Mesenchymal stem cell (in vitro differentiated cells and primary cell): ENCODE results near the gene IGF1R.

Source experiments
- DNase-seq: peaks from one replicate; pipeline ENCODE4 v3.0.0-alpha.2; 2013
- H2AFZ ChIP-seq: one replicate; pipeline ENCODE4 v1.6.1; 2013; ENCODE audit warnings: low read depth, mild to moderate bottlenecking, control low read depth, inconsistent platforms, low read length, moderate library complexity
- H2AK5ac ChIP-seq: 2 replicates; pipeline ENCODE4 v1.6.1; 2013; ENCODE audit warnings: low read length, moderate library complexity, mild to moderate bottlenecking, inconsistent platforms; ENCODE audit not compliant: severe bottlenecking
- H2BK120ac ChIP-seq: one replicate; pipeline ENCODE4 v1.6.1; 2013; ENCODE audit warnings: low read depth, mild to moderate bottlenecking, inconsistent platforms, low read length, moderate library complexity
- H2BK12ac ChIP-seq, 2 experiments: one replicate each; pipeline ENCODE4 v1.6.1; 2013; ENCODE audit warnings: inconsistent platforms in 2 of 2, low read length in 2 of 2, mild to moderate bottlenecking in 2 of 2, moderate library complexity in 2 of 2, control low read depth in 1 of 2
- H2BK15ac ChIP-seq: one replicate; pipeline ENCODE4 v1.6.1; 2013; ENCODE audit warnings: mild to moderate bottlenecking, low read depth, inconsistent platforms; ENCODE audit not compliant: poor library complexity, severe bottlenecking
- H2BK5ac ChIP-seq: 2 replicates; pipeline ENCODE4 v1.6.1; 2013; ENCODE audit warnings: low read depth, mild to moderate bottlenecking, low read length, control low read depth, inconsistent platforms; ENCODE audit not compliant: poor library complexity, severe bottlenecking
- H3K14ac ChIP-seq, 2 experiments: one replicate each; pipeline ENCODE4 v1.6.1; 2013; ENCODE audit warnings: inconsistent platforms in 2 of 2, low read length in 2 of 2, control low read depth in 1 of 2, mild to moderate bottlenecking in 1 of 2, moderate library complexity in 1 of 2
- H3K18ac ChIP-seq, 2 experiments: one replicate each; pipeline ENCODE4 v1.6.1; 2013; ENCODE audit warnings: inconsistent platforms in 2 of 2, low read length in 2 of 2, control low read depth in 1 of 2, low read depth in 1 of 2, mild to moderate bottlenecking in 1 of 2
- H3K23ac ChIP-seq, 2 experiments: one replicate each; pipeline ENCODE4 v1.6.1; 2013; ENCODE audit warnings: inconsistent platforms in 2 of 2, low read length in 2 of 2, mild to moderate bottlenecking in 2 of 2, moderate library complexity in 2 of 2, control low read depth in 1 of 2
- H3K27ac ChIP-seq: 2 replicates; pipeline ENCODE4 v1.5.1; 2013; ENCODE audit warnings: mild to moderate bottlenecking, moderate library complexity, low read length, control low read depth, inconsistent platforms; ENCODE audit not compliant: poor library complexity, severe bottlenecking
- H3K27me3 ChIP-seq, 2 experiments: 2 replicates each; pipeline versions ENCODE4 v1.6.1 to v1.7.0; 2013; ENCODE audit warnings: low read length in 2 of 2, mild to moderate bottlenecking in 2 of 2, moderate library complexity in 2 of 2, control low read depth in 1 of 2, inconsistent platforms in 1 of 2; ENCODE audit not compliant: control insufficient read depth in 1 of 2, insufficient read depth in 1 of 2
- H3K36me3 ChIP-seq, 2 experiments: 2 replicates each; pipeline versions ENCODE4 v1.6.1 to v1.7.0; 2013; ENCODE audit warnings: low read length in 2 of 2, control low read depth in 1 of 2, inconsistent platforms in 1 of 2, low read depth in 1 of 2, mild to moderate bottlenecking in 1 of 2; ENCODE audit not compliant: insufficient read depth in 2 of 2, control insufficient read depth in 1 of 2
- H3K4ac ChIP-seq, 2 experiments: one replicate each; pipeline ENCODE4 v1.6.1; 2013; ENCODE audit warnings: inconsistent platforms in 2 of 2, low read length in 2 of 2, mild to moderate bottlenecking in 2 of 2, moderate library complexity in 2 of 2, control low read depth in 1 of 2, low read depth in 1 of 2
- H3K4me1 ChIP-seq: 2 replicates; pipeline ENCODE4 v1.6.1; 2013; ENCODE audit warnings: low read depth, low read length, control low read depth; ENCODE audit not compliant: control insufficient read depth, insufficient read depth
- H3K4me2 ChIP-seq: 2 replicates; pipeline ENCODE4 v1.6.1; 2013; ENCODE audit warnings: low read length, mild to moderate bottlenecking, inconsistent platforms; ENCODE audit not compliant: poor library complexity, severe bottlenecking
- H3K4me3 ChIP-seq, 2 experiments: 2 replicates each; pipeline versions ENCODE4 v1.5.1 to v1.7.0; 2013; ENCODE audit warnings: low read length in 2 of 2, mild to moderate bottlenecking in 2 of 2, control low read depth in 1 of 2, low read depth in 1 of 2; ENCODE audit not compliant: insufficient read depth in 1 of 2
- H3K79me1 ChIP-seq: replicated peaks from 2 replicates; pipeline ENCODE4 v1.6.1; 2013; ENCODE audit warnings: mild to moderate bottlenecking, control low read depth, low read length, inconsistent platforms; ENCODE audit not compliant: poor library complexity, severe bottlenecking
- H3K9ac ChIP-seq: 2 replicates; pipeline ENCODE4 v1.7.0; 2013; ENCODE audit warnings: mild to moderate bottlenecking, low read length, moderate library complexity
- H3K9me3 ChIP-seq: 2 replicates; pipeline ENCODE4 v1.7.0; 2013; ENCODE audit warnings: mild to moderate bottlenecking, low read length; ENCODE audit not compliant: control insufficient read depth
- H4K8ac ChIP-seq: one replicate; pipeline ENCODE4 v1.6.1; 2013; ENCODE audit warnings: inconsistent platforms, mild to moderate bottlenecking, low read length, moderate library complexity
- H4K91ac ChIP-seq: one replicate; pipeline ENCODE4 v1.6.1; 2013; ENCODE audit warnings: mild to moderate bottlenecking, low read length, inconsistent platforms
- WGBS: methylation state at CpG from one replicate; pipeline ENCODE4 v1.1.7; 2013; ENCODE audit warnings: mixed read lengths; 5-methylcytosine and 5-hydroxymethylcytosine counted together

Gene IGF1R

GRCh38 chr15:98773616-98774015 lies 125.3 kb downstream of the IGF1R start:
- Histone ChIP-seq H3K14ac (no peak overlapping the region), H3K23ac (no peak overlapping the region), H3K9ac (no peak overlapping the region), H2AFZ (no peak overlapping the region), H2BK12ac (no peak overlapping the region), H4K8ac (no peak overlapping the region), H3K79me1 (peaks cover 38% of the 10 kb centered on the region), H3K27me3 (no peaks in the 10 kb centered on the region), H3K4me2 (no peak overlapping the region), H3K4ac (no peak overlapping the region), H3K18ac (peak overlapping the region in 1 of 2 experiments; percentile 77), H2BK120ac (no peak overlapping the region), H3K4me3 (no peak overlapping the region), H3K27ac (no peak overlapping the region), H2AK5ac (no peak overlapping the region), H3K9me3 (no peaks in the 10 kb centered on the region), H4K91ac (no peak overlapping the region), H3K36me3 (no peaks in the 10 kb centered on the region), H3K4me1 (peaks cover 24% of the 10 kb centered on the region), H2BK5ac (no peak overlapping the region), H2BK15ac (no peak overlapping the region)
- no peak for DNase-seq
- WGBS: 87% methylated on average over 6 of the region's 6 CpGs

GRCh38 chr15:98774756-98775497 lies 126.6 kb downstream of the IGF1R start:
- Histone ChIP-seq H3K23ac (no peak overlapping the region), H3K9me3 (no peaks in the 10 kb centered on the region), H3K4me1 (peaks cover 24% of the 10 kb centered on the region), H3K14ac (no peak overlapping the region), H3K79me1 (peaks cover 38% of the 10 kb centered on the region), H2BK5ac (no peak overlapping the region), H3K18ac (no peak overlapping the region), H3K27me3 (no peaks in the 10 kb centered on the region), H4K8ac (no peak overlapping the region), H2BK120ac (no peak overlapping the region), H2BK15ac (no peak overlapping the region), H3K4me3 (no peak overlapping the region), H2AFZ (no peak overlapping the region), H3K4me2 (no peak overlapping the region), H2AK5ac (peak overlapping the region; percentile 34), H3K27ac (no peak overlapping the region), H3K4ac (no peak overlapping the region), H3K9ac (no peak overlapping the region), H3K36me3 (no peaks in the 10 kb centered on the region), H4K91ac (no peak overlapping the region), H2BK12ac (no peak overlapping the region)
- no peak for DNase-seq
- 84% methylated on average over 8 of the region's 10 CpGs for WGBS

DNA sequence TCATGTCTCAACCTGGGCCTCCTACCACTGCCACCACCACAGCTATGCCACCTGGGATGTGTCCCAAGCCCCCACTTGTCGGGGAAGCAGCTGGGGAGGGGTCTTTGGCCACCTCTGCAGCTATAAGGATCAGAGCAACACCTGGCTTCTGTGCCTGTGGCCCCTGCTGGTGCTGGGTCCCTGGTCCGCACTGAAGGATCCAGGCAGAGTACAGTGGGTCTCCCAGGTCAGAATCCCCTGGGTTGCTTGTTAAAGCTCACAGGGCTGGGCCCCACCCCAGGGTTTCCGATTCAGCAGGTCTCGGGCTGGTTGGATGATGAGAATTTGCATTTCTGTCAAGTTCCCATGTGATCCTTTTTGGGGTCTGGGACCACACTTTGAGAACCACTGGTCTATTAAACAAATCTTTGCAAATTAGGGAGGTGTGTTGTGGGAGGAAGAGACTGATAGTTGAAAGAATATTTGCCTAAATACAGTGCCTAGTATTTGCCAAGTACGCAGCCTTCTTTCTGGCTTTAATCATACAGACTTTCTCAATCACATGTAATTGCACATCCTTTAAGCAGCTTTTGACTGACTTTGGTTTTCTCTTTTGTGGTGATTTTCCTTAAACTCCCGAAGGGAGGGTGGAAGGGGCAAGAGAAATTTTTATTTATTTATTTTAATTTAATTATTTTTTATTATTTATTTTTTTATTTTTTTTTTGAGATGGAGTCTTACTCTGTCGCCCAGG lies 127.3 kb downstream of the IGF1R start:
- Histone ChIP-seq H2AFZ (no peak overlapping the region), H3K4me2 (no peak overlapping the region), H3K79me1 (peaks cover 33% of the 10 kb centered on the region), H3K23ac (no peak overlapping the region), H2BK5ac (no peak overlapping the region), H3K14ac (no peak overlapping the region), H2AK5ac (no peak overlapping the region), H4K8ac (no peak overlapping the region), H3K9ac (no peak overlapping the region), H3K4me3 (no peak overlapping the region), H3K27me3 (no peaks in the 10 kb centered on the region), H3K18ac (no peak overlapping the region), H3K36me3 (no peaks in the 10 kb centered on the region), H3K4ac (no peak overlapping the region), H2BK12ac (no peak overlapping the region), H2BK15ac (no peak overlapping the region), H3K27ac (no peak overlapping the region), H3K9me3 (no peaks in the 10 kb centered on the region), H4K91ac (no peak overlapping the region), H3K4me1 (peaks cover 24% of the 10 kb centered on the region), H2BK120ac (no peak overlapping the region)
- 98% methylated on average over 5 of the region's 7 CpGs for WGBS
- no peak for DNase-seq

- WGBS: 89% methylated on average over 15 of the region's 16 CpGs
- Histone ChIP-seq H2BK120ac (no peak overlapping the region), H2AK5ac (no peak overlapping the region)
These were observed 128.4 kb downstream of the IGF1R start for GRCh38 chr15:98776607-98777281.

More at GRCh38 chr15:98776607-98777281, 128.4 kb downstream of the IGF1R start:
- DNase-seq: no peak
- Histone ChIP-seq H3K4me1 (peaks cover 23% of the 10 kb centered on the region), H3K27me3 (no peaks in the 10 kb centered on the region), H2AFZ (no peak overlapping the region), H3K14ac (peak overlapping the region in 1 of 2 experiments; percentile 79), H2BK12ac (no peak overlapping the region), H3K4me2 (peak overlapping the region; percentile 51), H3K27ac (peak overlapping the region; percentile 33), H3K36me3 (no peaks in the 10 kb centered on the region), H3K23ac (peak overlapping the region in 1 of 2 experiments; percentile 74), H3K18ac (no peak overlapping the region), H3K79me1 (peaks cover 27% of the 10 kb centered on the region), H4K8ac (no peak overlapping the region), H3K9ac (peak overlapping the region; percentile 16), H2BK15ac (no peak overlapping the region), H3K4ac (no peak overlapping the region), H2BK5ac (no peak overlapping the region), H4K91ac (no peak overlapping the region), H3K4me3 (no peak overlapping the region), H3K9me3 (no peaks in the 10 kb centered on the region)
